WTC11 (cell line): ENCODE results near the gene ACSF3. TPM values are rescaled to one million over a fixed set of nuclear protein-coding genes. Genes with fewer than 3 reads are reported as not detected.

Source experiments
- ATAC-seq: fragments of 200-7000 bp; cut with Tn5 transposase; 2 replicates; pipeline ENCODE4 v1.10.0; 2021; ENCODE audit warnings: mild to moderate bottlenecking, moderate library complexity
- CTCF ChIA-PET: fragments of 300-600 bp; sonication (Branson Sonifier 250); formaldehyde crosslinking; loops from one replicate; lab custom pipeline; 2021; ENCODE audit warnings: antibody characterized with exemption; lab: Charles Lee
- POLR2A ChIA-PET: fragments of 350-600 bp; sonication (Branson Sonifier 250); formaldehyde crosslinking; loops from one replicate; lab custom pipeline; 2021; ENCODE audit warnings: antibody characterized with exemption; lab: Charles Lee
- DNase-seq: peaks from one replicate; pipeline ENCODE4 v3.0.0; 2021; ENCODE audit warnings: low spot score
- H3K27ac Mint-ChIP-seq: 2 replicates; pipeline ENCODE4 v1.8.0; 2021; ENCODE audit warnings: mixed read lengths
- H3K27me3 Mint-ChIP-seq: 2 replicates; pipeline ENCODE4 v1.8.0; 2021; ENCODE audit warnings: low read depth, mild to moderate bottlenecking, moderate library complexity, mixed read lengths
- H3K36me3 Mint-ChIP-seq: 2 replicates; pipeline ENCODE4 v1.8.0; 2021; ENCODE audit warnings: mixed read lengths
- H3K4me1 Mint-ChIP-seq: 2 replicates; pipeline ENCODE4 v1.8.0; 2022; ENCODE audit warnings: mixed read lengths
- H3K4me3 Mint-ChIP-seq: 2 replicates; pipeline ENCODE4 v1.8.0; 2021; ENCODE audit warnings: mild to moderate bottlenecking, moderate library complexity, mixed read lengths
- H3K9me3 Mint-ChIP-seq: 2 replicates; pipeline ENCODE4 v1.8.0; 2021; ENCODE audit warnings: mixed read lengths
- AR ChIP-seq: fragments of 250-450 bp; sonication (Bioruptor Pico); IDR thresholded peaks from 2 replicates; pipeline ENCODE4 v1.9.0; 2021; ENCODE audit warnings: mild to moderate bottlenecking
- CREM ChIP-seq: sonication (generic); formaldehyde crosslinking; IDR thresholded peaks from 2 replicates; pipeline ENCODE4 v1.8.1; 2022; ENCODE audit warnings: mild to moderate bottlenecking, missing genetic modification reagents, moderate library complexity
- E2F4 ChIP-seq: sonication (generic); formaldehyde crosslinking; IDR thresholded peaks from 2 replicates; pipeline ENCODE4 v1.8.1; 2022; ENCODE audit warnings: low read depth, mild to moderate bottlenecking, moderate library complexity, missing genetic modification reagents, borderline replicate concordance
- EMX1 ChIP-seq: fragments of 250-450 bp; sonication (Bioruptor Pico); IDR thresholded peaks from 2 replicates; pipeline ENCODE4 v1.8.0; 2021; ENCODE audit warnings: mild to moderate bottlenecking
- ETV6 ChIP-seq: sonication (generic); formaldehyde crosslinking; IDR thresholded peaks from 2 replicates; pipeline ENCODE4 v1.8.1; 2022; ENCODE audit warnings: mild to moderate bottlenecking, missing genetic modification reagents
- FOXJ3 ChIP-seq: sonication (generic); formaldehyde crosslinking; IDR thresholded peaks from 2 replicates; pipeline ENCODE4 v1.9.0; 2021; ENCODE audit warnings: missing genetic modification reagents, mild to moderate bottlenecking, borderline replicate concordance
- FOXP4 ChIP-seq: sonication (generic); formaldehyde crosslinking; IDR thresholded peaks from 2 replicates; pipeline ENCODE4 v1.8.0; 2022; ENCODE audit warnings: mild to moderate bottlenecking, missing genetic modification reagents
- GTF2I ChIP-seq: fragments of 250-450 bp; sonication (Bioruptor Pico); conservative IDR thresholded peaks from 2 replicates; pipeline ENCODE4 v1.4.0; 2021; ENCODE audit warnings: mild to moderate bottlenecking
- IRF2 ChIP-seq: sonication (generic); formaldehyde crosslinking; IDR thresholded peaks from 2 replicates; pipeline ENCODE4 v1.8.0; 2022; ENCODE audit warnings: low read depth, missing genetic modification reagents, borderline replicate concordance
- KAT7 ChIP-seq: sonication (generic); formaldehyde crosslinking; IDR thresholded peaks from 2 replicates; pipeline ENCODE4 v1.8.1; 2023; ENCODE audit warnings: missing genetic modification reagents, mild to moderate bottlenecking, borderline replicate concordance
- NFATC4 ChIP-seq: fragments of 250-450 bp; sonication (Bioruptor Pico); IDR thresholded peaks from 2 replicates; pipeline ENCODE4 v1.9.0; 2021; ENCODE audit warnings: mild to moderate bottlenecking
- OVOL2 ChIP-seq: fragments of 250-450 bp; sonication (Bioruptor Pico); IDR thresholded peaks from 2 replicates; pipeline ENCODE4 v1.9.0; 2021; ENCODE audit warnings: mild to moderate bottlenecking, borderline replicate concordance
- SMAD4 ChIP-seq: sonication (generic); formaldehyde crosslinking; IDR thresholded peaks from 2 replicates; pipeline ENCODE4 v1.8.0; 2022; ENCODE audit warnings: mild to moderate bottlenecking, missing genetic modification reagents
- USF1 ChIP-seq: sonication (generic); formaldehyde crosslinking; IDR thresholded peaks from 2 replicates; pipeline ENCODE4 v1.8.0; 2022; ENCODE audit warnings: mild to moderate bottlenecking, missing genetic modification reagents
- ZBTB21 ChIP-seq: sonication (generic); formaldehyde crosslinking; IDR thresholded peaks from 2 replicates; pipeline ENCODE4 v1.8.1; 2023; ENCODE audit warnings: mild to moderate bottlenecking, missing genetic modification reagents, borderline replicate concordance
- ZMAT4 ChIP-seq: fragments of 250-450 bp; sonication (Bioruptor Pico); IDR thresholded peaks from 2 replicates; pipeline ENCODE4 v1.9.0; 2021; ENCODE audit warnings: mild to moderate bottlenecking
- ZNF121 ChIP-seq: sonication (generic); formaldehyde crosslinking; IDR thresholded peaks from 2 replicates; pipeline ENCODE4 v1.8.0; 2023; ENCODE audit warnings: missing genetic modification reagents
- ZNF138 ChIP-seq: sonication (generic); formaldehyde crosslinking; conservative IDR thresholded peaks from 2 replicates; pipeline ENCODE4 v1.8.1; 2022; ENCODE audit warnings: mild to moderate bottlenecking, moderate library complexity, missing genetic modification reagents
- ZNF423 ChIP-seq: fragments of 250-450 bp; sonication (Bioruptor Pico); IDR thresholded peaks from 2 replicates; pipeline ENCODE4 v2.1.2; 2022; ENCODE audit warnings: mild to moderate bottlenecking, moderate library complexity
- ZNF671 ChIP-seq: fragments of 250-450 bp; sonication (Bioruptor Pico); IDR thresholded peaks from 2 replicates; pipeline ENCODE4 v1.8.0; 2021; ENCODE audit warnings: mild to moderate bottlenecking
- total RNA-seq: library from RNA; stranded (reverse); gene quantifications from 3 replicates; pipeline ENCODE4 v1.2.3, GENCODE V29; 2021
- TF ChIP-seq, protein P1 (sequence below): sonication (generic); formaldehyde crosslinking; IDR thresholded peaks from 2 replicates; pipeline ENCODE4 v1.8.1; 2022; ENCODE audit warnings: missing genetic modification reagents, borderline replicate concordance
- TF ChIP-seq, protein P2 (sequence below): sonication (generic); formaldehyde crosslinking; IDR thresholded peaks from 2 replicates; pipeline ENCODE4 v1.8.1; 2023; ENCODE audit warnings: mild to moderate bottlenecking, missing genetic modification reagents

The ACSF3 gene
- total RNA-seq, 1 experiment from 2014 or later = 22.9 TPM

DNA sequence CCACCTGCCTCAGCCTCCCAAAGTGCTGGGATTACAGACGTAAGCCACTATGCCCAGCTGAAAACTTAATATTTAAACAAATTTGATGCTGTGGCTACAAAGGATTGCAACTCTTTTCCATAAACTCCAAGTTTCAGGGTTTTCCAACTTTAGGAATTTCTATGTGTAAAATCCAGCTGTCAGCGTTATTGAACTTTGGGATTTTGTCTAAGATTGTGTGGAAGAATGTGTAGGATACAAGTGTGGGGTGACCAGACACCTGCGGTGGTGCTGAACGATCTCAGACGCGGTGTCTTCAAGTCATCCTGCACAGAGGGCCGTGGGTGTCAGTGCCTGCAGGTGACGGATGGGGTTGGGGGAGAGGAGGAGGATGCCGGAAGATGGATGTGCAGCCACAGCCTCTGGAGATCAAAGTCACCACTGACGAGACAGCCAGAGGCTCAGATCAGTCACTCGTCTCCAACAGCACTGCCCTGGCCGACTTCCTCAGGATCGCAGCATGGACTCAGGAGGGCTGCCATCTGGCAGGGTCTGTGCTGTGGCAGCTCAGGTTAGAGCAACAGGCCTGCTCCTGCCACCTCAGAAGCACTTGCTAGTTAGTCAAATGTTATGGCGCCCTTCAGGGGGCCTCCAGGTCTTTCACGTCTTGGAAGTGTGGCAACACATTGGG lies 13.0 kb downstream of the ACSF3 start:
- no peak for DNase-seq
- ChIA-PET POLR2A (no interaction called here), CTCF (interaction anchor here (0.6 kb wide), 1 partner anchor 165 kb away, joined by 3 read pairs; no protein-coding TSS in a partner anchor)
- Mint-ChIP-seq H3K36me3 (peaks cover 38% of the 10 kb centered on the region), H3K27ac (no peak overlapping the region), H3K9me3 (no peaks in the 10 kb centered on the region), H3K4me3 (no peak overlapping the region), H3K4me1 (no peaks in the 10 kb centered on the region), H3K27me3 (no peaks in the 10 kb centered on the region; the same call in 1 of the 2 replicates)
- ATAC-seq = no peak
- TF ChIP-seq AR (no peak), SMAD4 (CRISPR knock-in tag) (no peak), E2F4 (no peak), ETV6 (CRISPR knock-in tag) (no peak), EMX1 (CRISPR knock-in tag) (no peak), ZNF138 (CRISPR knock-in tag) (no peak), NFATC4 (CRISPR knock-in tag) (no peak), ZNF671 (CRISPR knock-in tag) (no peak), IRF2 (CRISPR knock-in tag) (no peak), ZNF423 (CRISPR knock-in tag) (no peak), OVOL2 (CRISPR knock-in tag) (no peak), ZBTB21 (no peak), USF1 (no peak), CREM (CRISPR knock-in tag) (no peak)
- TF ChIP-seq, protein P1, sequence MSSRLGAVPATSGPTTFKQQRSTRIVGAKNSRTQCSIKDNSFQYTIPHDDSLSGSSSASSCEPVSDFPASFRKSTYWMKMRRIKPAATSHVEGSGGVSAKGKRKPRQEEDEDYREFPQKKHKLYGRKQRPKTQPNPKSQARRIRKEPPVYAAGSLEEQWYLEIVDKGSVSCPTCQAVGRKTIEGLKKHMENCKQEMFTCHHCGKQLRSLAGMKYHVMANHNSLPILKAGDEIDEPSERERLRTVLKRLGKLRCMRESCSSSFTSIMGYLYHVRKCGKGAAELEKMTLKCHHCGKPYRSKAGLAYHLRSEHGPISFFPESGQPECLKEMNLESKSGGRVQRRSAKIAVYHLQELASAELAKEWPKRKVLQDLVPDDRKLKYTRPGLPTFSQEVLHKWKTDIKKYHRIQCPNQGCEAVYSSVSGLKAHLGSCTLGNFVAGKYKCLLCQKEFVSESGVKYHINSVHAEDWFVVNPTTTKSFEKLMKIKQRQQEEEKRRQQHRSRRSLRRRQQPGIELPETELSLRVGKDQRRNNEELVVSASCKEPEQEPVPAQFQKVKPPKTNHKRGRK = no peak

- CTCF ChIA-PET = interaction anchor here (0.6 kb wide), 1 partner anchor 166 kb away, joined by 3 read pairs; no protein-coding TSS in a partner anchor
- Mint-ChIP-seq H3K9me3 (no peaks in the 10 kb centered on the region), H3K27ac (no peak overlapping the region), H3K27me3 (no peaks in the 10 kb centered on the region; the same call in 1 of the 2 replicates), H3K36me3 (peaks cover 38% of the 10 kb centered on the region), H3K4me1 (no peaks in the 10 kb centered on the region), H3K4me3 (no peak overlapping the region)
- POLR2A ChIA-PET = no interaction called here
- no peak for DNase-seq
- ATAC-seq = no peak
- TF ChIP-seq, protein P2, sequence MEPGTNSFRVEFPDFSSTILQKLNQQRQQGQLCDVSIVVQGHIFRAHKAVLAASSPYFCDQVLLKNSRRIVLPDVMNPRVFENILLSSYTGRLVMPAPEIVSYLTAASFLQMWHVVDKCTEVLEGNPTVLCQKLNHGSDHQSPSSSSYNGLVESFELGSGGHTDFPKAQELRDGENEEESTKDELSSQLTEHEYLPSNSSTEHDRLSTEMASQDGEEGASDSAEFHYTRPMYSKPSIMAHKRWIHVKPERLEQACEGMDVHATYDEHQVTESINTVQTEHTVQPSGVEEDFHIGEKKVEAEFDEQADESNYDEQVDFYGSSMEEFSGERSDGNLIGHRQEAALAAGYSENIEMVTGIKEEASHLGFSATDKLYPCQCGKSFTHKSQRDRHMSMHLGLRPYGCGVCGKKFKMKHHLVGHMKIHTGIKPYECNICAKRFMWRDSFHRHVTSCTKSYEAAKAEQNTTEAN = no peak
- TF ChIP-seq ETV6 (CRISPR knock-in tag) (no peak), GTF2I (CRISPR knock-in tag) (no peak), ZBTB21 (no peak), ZNF121 (CRISPR knock-in tag) (no peak), KAT7 (CRISPR knock-in tag) (no peak), FOXJ3 (no peak), FOXP4 (no peak), ZMAT4 (CRISPR knock-in tag) (no peak)
- TF ChIP-seq, protein P1 = no peak
Measured at GRCh38 chr16:89107203-89107582, 13.5 kb downstream of the ACSF3 start.
